Smooth muscle cell (in vitro differentiated cells): ENCODE results near the gene C3orf52. TPM values are rescaled to one million over a fixed set of nuclear protein-coding genes. Genes with fewer than 3 reads are reported as not detected.

ENCODE experiments used
- DNase-seq: peaks from one replicate; lab custom pipeline; 2025; ENCODE audit not compliant: unreplicated experiment; lab: John Stamatoyannopoulos, UW
- H2AFZ ChIP-seq: fragments of 200-600 bp; sonication (generic); 2 replicates; pipeline ENCODE4 v1.6.0; 2016; ENCODE audit warnings: antibody characterized with exemption, low read depth, mild to moderate bottlenecking
- H3F3A ChIP-seq: fragments of 200-600 bp; sonication (generic); 2 replicates; pipeline ENCODE4 v1.6.0; 2017; ENCODE audit warnings: antibody characterized with exemption, low read depth
- H3K27ac ChIP-seq: fragments of 200-600 bp; sonication (generic); 2 replicates; pipeline ENCODE4 v1.5.1; 2016; ENCODE audit warnings: low read depth, mild to moderate bottlenecking
- H3K27me3 ChIP-seq: fragments of 200-600 bp; sonication (generic); 2 replicates; pipeline ENCODE4 v1.6.1; 2016; ENCODE audit warnings: low read depth, mild to moderate bottlenecking
- H3K36me3 ChIP-seq: fragments of 200-600 bp; sonication (generic); 2 replicates; pipeline ENCODE4 v1.5.1; 2016; ENCODE audit warnings: low read depth
- H3K4me1 ChIP-seq: fragments of 200-600 bp; sonication (generic); 2 replicates; pipeline ENCODE4 v1.5.1; 2016; ENCODE audit warnings: low read depth
- H3K4me2 ChIP-seq: fragments of 200-600 bp; sonication (generic); 2 replicates; pipeline ENCODE4 v1.6.0; 2016; ENCODE audit warnings: mild to moderate bottlenecking
- H3K4me3 ChIP-seq: fragments of 200-600 bp; sonication (generic); 2 replicates; pipeline ENCODE4 v1.5.1; 2016; ENCODE audit warnings: mild to moderate bottlenecking
- H3K79me2 ChIP-seq: fragments of 200-600 bp; sonication (generic); 2 replicates; pipeline ENCODE4 v1.6.0; 2016; ENCODE audit warnings: low read depth, mild to moderate bottlenecking
- H3K9ac ChIP-seq: fragments of 200-600 bp; sonication (generic); 2 replicates; pipeline ENCODE4 v1.6.0; 2016; ENCODE audit warnings: low read depth
- H3K9me3 ChIP-seq: fragments of 200-600 bp; sonication (generic); replicated peaks from 2 replicates; pipeline ENCODE4 v1.5.1; 2016; ENCODE audit warnings: low read depth
- H4K20me1 ChIP-seq: fragments of 200-600 bp; sonication (generic); 2 replicates; pipeline ENCODE4 v1.6.0; 2016; ENCODE audit warnings: low read depth
- CTCF ChIP-seq: fragments of 200-600 bp; sonication (generic); IDR thresholded peaks from 2 replicates; pipeline ENCODE4 v1.5.1; 2017; ENCODE audit warnings: borderline replicate concordance, mild to moderate bottlenecking, antibody characterized with exemption; ENCODE audit not compliant: insufficient read depth, poor library complexity, severe bottlenecking
- WGBS: methylation state at CpG from one replicate; pipeline ENCODE4 v1.1.7; 2016; ENCODE audit warnings: low lambda C conversion rate; 5-methylcytosine and 5-hydroxymethylcytosine counted together
- polyA plus RNA-seq: library from polyadenylated mRNA; unstranded; fragments of >200 nt; fragmentation: Nextera tagmentation; extraction: Ambion mirVana; gene quantifications from 2 replicates; pipeline ENCODE4 v1.2.1, GENCODE V29; 2016
- total RNA-seq: library from RNA; depleted of rRNA; stranded (reverse); fragments of >200 nt; gene quantifications from 2 replicates; pipeline ENCODE4 v1.2.3, GENCODE V29; 2014

Gene C3orf52
- total and polyA plus RNA-seq, 2 experiments from 2014 or later = 4.0 to 10.2 TPM

- no peak for DNase-seq
- 89% methylated on average over 9 of the region's 9 CpGs for WGBS
- no peak overlapping the region for H3K4me3 ChIP-seq
- no peaks in the 10 kb centered on the region for H3K79me2 ChIP-seq
- H3K27ac ChIP-seq = no peak overlapping the region
- no peak overlapping the region for H3K4me2 ChIP-seq
- H3K4me1 ChIP-seq = peaks cover 14% of the 10 kb centered on the region
- H2AFZ ChIP-seq = no peak overlapping the region
- H3K9ac ChIP-seq = no peak overlapping the region
- H3K9me3 ChIP-seq = no peaks in the 10 kb centered on the region
- H4K20me1 ChIP-seq = no peaks in the 10 kb centered on the region
- no peaks in the 10 kb centered on the region for H3K27me3 ChIP-seq
- H3F3A ChIP-seq = no peaks in the 10 kb centered on the region
- no peaks in the 10 kb centered on the region for H3K36me3 ChIP-seq
- no peak for TF ChIP-seq CTCF
Measured at GRCh38 chr3:112119962-112120836, 34.0 kb downstream of the C3orf52 start.

- Histone ChIP-seq H3K36me3 (no peaks in the 10 kb centered on the region), H3K4me3 (no peak overlapping the region), H4K20me1 (no peaks in the 10 kb centered on the region)
Measured at GRCh38 chr3:112121577-112122547, 35.7 kb downstream of the C3orf52 start.

GRCh38 chr3:112122870-112123269 is 36.7 kb downstream of the C3orf52 start:
- Histone ChIP-seq H3K36me3 (no peaks in the 10 kb centered on the region), H3K9ac (no peak overlapping the region), H3F3A (no peaks in the 10 kb centered on the region), H3K27ac (no peak overlapping the region), H3K27me3 (no peaks in the 10 kb centered on the region), H3K4me2 (no peak overlapping the region), H4K20me1 (no peaks in the 10 kb centered on the region), H3K4me1 (peaks cover 29% of the 10 kb centered on the region), H2AFZ (no peak overlapping the region), H3K79me2 (no peaks in the 10 kb centered on the region), H3K9me3 (no peaks in the 10 kb centered on the region), H3K4me3 (no peak overlapping the region)
- DNase-seq = no peak
- TF ChIP-seq CTCF = no peak

More at GRCh38 chr3:112121577-112122547, 35.7 kb downstream of the C3orf52 start:
- no peaks in the 10 kb centered on the region for H3K27me3 ChIP-seq
- peaks cover 25% of the 10 kb centered on the region for H3K4me1 ChIP-seq
- DNase-seq = no peak
- no peaks in the 10 kb centered on the region for H3K79me2 ChIP-seq
- no peak overlapping the region for H2AFZ ChIP-seq
- WGBS = 96% methylated on average over 2 of the region's 2 CpGs
- no peak overlapping the region for H3K27ac ChIP-seq
- H3F3A ChIP-seq = no peaks in the 10 kb centered on the region
- no peak overlapping the region for H3K4me2 ChIP-seq
- TF ChIP-seq CTCF = no peak
- no peaks in the 10 kb centered on the region for H3K9me3 ChIP-seq
- no peak overlapping the region for H3K9ac ChIP-seq
